SK-N-SH treated with all-trans-retinoic acid at 6 μM for 48 hours (cell line): ENCODE measurements around the gene LDLRAP1.
"Not testable (repeated sequence)": the region's sequence is repeated elsewhere in the genome, so short reads cannot be mapped to it uniquely, and the experiment has no call there.

Experiments
- ATAC-seq: fragments of 200-7000 bp; cut with Tn5 transposase; 3 replicates; pipeline ENCODE4 v1.9.1; 2020; ENCODE audit warnings: mild to moderate bottlenecking, moderate library complexity
- ARNTL ChIP-seq: fragments of 450-650 bp; formaldehyde crosslinking; IDR thresholded peaks from 2 replicates; pipeline ENCODE4 v1.5.0; 2020; ENCODE audit warnings: low read depth, mild to moderate bottlenecking, moderate library complexity, borderline replicate concordance
- BACH2 ChIP-seq: fragments of 250-450 bp; sonication (Bioruptor Pico); IDR thresholded peaks from 2 replicates; pipeline ENCODE4 v1.9.0; 2021; ENCODE audit warnings: mild to moderate bottlenecking, borderline replicate concordance
- ESRRG ChIP-seq: fragments of 250-450 bp; sonication (Bioruptor Pico); IDR thresholded peaks from 2 replicates; pipeline ENCODE4 v1.6.1; 2021; ENCODE audit warnings: mild to moderate bottlenecking
- GLIS3 ChIP-seq: fragments of 250-450 bp; sonication (Bioruptor Pico); IDR thresholded peaks from 2 replicates; pipeline ENCODE4 v1.5.0; 2020; ENCODE audit warnings: mild to moderate bottlenecking, moderate library complexity
- ISL1 ChIP-seq: fragments of 250-450 bp; sonication (Bioruptor Pico); IDR thresholded peaks from 2 replicates; pipeline ENCODE4 v2.1.2; 2022; ENCODE audit warnings: mild to moderate bottlenecking, moderate library complexity
- OSR1 ChIP-seq: fragments of 250-450 bp; sonication (Bioruptor Pico); IDR thresholded peaks from 2 replicates; pipeline ENCODE4 v1.8.0; 2022; ENCODE audit warnings: moderate library complexity, mild to moderate bottlenecking, inconsistent platforms
- PPARA ChIP-seq: fragments of 250-450 bp; sonication (Bioruptor Pico); IDR thresholded peaks from 2 replicates; pipeline ENCODE4 v1.5.0; 2020; ENCODE audit warnings: mild to moderate bottlenecking, borderline replicate concordance
- RARB ChIP-seq: fragments of 250-450 bp; sonication (Bioruptor Pico); IDR thresholded peaks from 2 replicates; pipeline ENCODE4 v1.8.0; 2021; ENCODE audit warnings: mild to moderate bottlenecking, moderate library complexity
- SNAI2 ChIP-seq: fragments of 250-450 bp; sonication (Bioruptor Pico); IDR thresholded peaks from 2 replicates; pipeline ENCODE4 v1.5.0; 2020; ENCODE audit warnings: mild to moderate bottlenecking, moderate library complexity
- TOX ChIP-seq: fragments of 250-450 bp; sonication (Bioruptor Pico); IDR thresholded peaks from 2 replicates; pipeline ENCODE4 v1.8.0; 2021; ENCODE audit warnings: mild to moderate bottlenecking, moderate library complexity, borderline replicate concordance
- ZFP30 ChIP-seq: fragments of 450-650 bp; formaldehyde crosslinking; IDR thresholded peaks from 2 replicates; pipeline ENCODE4 v1.5.0; 2022; ENCODE audit warnings: mild to moderate bottlenecking, moderate library complexity
- ZNF565 ChIP-seq: fragments of 450-650 bp; formaldehyde crosslinking; conservative IDR thresholded peaks from 2 replicates; pipeline ENCODE4 v1.5.0; 2020; ENCODE audit warnings: low read depth, mild to moderate bottlenecking, moderate library complexity
- ZNF70 ChIP-seq: fragments of 450-650 bp; formaldehyde crosslinking; IDR thresholded peaks from 2 replicates; pipeline ENCODE4 v1.5.0; 2020; ENCODE audit warnings: mild to moderate bottlenecking, moderate library complexity
- ZNF8 ChIP-seq: fragments of 450-650 bp; formaldehyde crosslinking; IDR thresholded peaks from 2 replicates; pipeline ENCODE4 v1.5.0; 2020; ENCODE audit warnings: mild to moderate bottlenecking, moderate library complexity
- TF ChIP-seq, protein P1 (sequence below): fragments of 250-450 bp; sonication (Bioruptor Pico); IDR thresholded peaks from 2 replicates; pipeline ENCODE4 v1.5.1; 2020; ENCODE audit warnings: low read depth, mild to moderate bottlenecking, moderate library complexity
- TF ChIP-seq, protein P2 (sequence below): fragments of 250-450 bp; sonication (Bioruptor Pico); IDR thresholded peaks from 2 replicates; pipeline ENCODE4 v1.8.0; 2020; ENCODE audit warnings: mild to moderate bottlenecking, moderate library complexity, borderline replicate concordance
- TF ChIP-seq, protein P3 (sequence below): fragments of 250-450 bp; sonication (Bioruptor Pico); IDR thresholded peaks from 2 replicates; pipeline ENCODE4 v1.5.0; 2020; ENCODE audit warnings: mild to moderate bottlenecking, moderate library complexity
- TF ChIP-seq, protein P4 (sequence below): fragments of 250-450 bp; sonication (Bioruptor Pico); IDR thresholded peaks from 2 replicates; pipeline ENCODE4 v1.5.1; 2021; ENCODE audit warnings: mild to moderate bottlenecking, moderate library complexity

Gene LDLRAP1

DNA sequence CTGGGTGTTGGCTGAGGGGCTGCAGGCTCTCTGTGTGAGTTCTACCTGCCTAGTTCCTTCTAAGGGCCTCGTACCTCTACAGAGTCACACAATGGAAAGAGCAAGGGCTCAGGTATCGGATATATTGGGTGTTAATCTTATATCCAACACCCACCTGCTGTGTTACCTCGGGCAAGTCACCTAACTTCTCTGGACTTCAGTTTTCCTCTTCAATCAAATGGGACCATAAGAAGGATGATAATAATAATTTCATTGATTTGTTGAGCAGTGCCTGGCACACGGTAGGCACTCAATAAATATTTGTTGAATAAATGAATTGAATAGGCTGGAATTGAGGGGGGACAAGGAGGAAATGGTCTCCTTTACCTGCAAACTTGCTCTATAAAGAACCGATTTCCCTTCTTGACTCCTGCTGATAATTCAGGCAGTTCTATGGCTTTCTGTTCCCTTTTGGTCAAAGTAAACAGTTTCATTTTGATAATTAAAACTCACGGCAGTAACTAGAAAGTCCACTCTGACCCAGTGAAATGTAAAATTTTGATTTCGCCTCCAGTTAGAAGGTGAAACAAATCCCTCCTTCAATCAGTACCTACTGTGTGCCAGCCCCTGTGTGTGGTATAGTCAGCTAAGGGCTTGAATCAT, 56.7 kb downstream of the LDLRAP1 start:
- no peak for ATAC-seq
- TF ChIP-seq ARNTL (CRISPR knock-in tag) (no peak), RARB (CRISPR knock-in tag) (no peak), OSR1 (CRISPR knock-in tag) (no peak), BACH2 (CRISPR knock-in tag) (no peak), ISL1 (CRISPR knock-in tag) (no peak), ESRRG (no peak), ZNF70 (CRISPR knock-in tag) (no peak), ZNF565 (no peak), TOX (CRISPR knock-in tag) (no peak), SNAI2 (no peak), GLIS3 (CRISPR knock-in tag) (no peak), ZNF8 (no peak), PPARA (CRISPR knock-in tag) (no peak)
- TF ChIP-seq, protein P1, sequence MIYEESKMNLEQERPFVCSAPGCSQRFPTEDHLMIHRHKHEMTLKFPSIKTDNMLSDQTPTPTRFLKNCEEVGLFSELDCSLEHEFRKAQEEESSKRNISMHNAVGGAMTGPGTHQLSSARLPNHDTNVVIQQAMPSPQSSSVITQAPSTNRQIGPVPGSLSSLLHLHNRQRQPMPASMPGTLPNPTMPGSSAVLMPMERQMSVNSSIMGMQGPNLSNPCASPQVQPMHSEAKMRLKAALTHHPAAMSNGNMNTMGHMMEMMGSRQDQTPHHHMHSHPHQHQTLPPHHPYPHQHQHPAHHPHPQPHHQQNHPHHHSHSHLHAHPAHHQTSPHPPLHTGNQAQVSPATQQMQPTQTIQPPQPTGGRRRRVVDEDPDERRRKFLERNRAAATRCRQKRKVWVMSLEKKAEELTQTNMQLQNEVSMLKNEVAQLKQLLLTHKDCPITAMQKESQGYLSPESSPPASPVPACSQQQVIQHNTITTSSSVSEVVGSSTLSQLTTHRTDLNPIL = no peak
- TF ChIP-seq, protein P2, sequence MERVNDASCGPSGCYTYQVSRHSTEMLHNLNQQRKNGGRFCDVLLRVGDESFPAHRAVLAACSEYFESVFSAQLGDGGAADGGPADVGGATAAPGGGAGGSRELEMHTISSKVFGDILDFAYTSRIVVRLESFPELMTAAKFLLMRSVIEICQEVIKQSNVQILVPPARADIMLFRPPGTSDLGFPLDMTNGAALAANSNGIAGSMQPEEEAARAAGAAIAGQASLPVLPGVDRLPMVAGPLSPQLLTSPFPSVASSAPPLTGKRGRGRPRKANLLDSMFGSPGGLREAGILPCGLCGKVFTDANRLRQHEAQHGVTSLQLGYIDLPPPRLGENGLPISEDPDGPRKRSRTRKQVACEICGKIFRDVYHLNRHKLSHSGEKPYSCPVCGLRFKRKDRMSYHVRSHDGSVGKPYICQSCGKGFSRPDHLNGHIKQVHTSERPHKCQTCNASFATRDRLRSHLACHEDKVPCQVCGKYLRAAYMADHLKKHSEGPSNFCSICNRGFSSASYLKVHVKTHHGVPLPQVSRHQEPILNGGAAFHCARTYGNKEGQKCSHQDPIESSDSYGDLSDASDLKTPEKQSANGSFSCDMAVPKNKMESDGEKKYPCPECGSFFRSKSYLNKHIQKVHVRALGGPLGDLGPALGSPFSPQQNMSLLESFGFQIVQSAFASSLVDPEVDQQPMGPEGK (CRISPR knock-in tag) = no peak
- TF ChIP-seq, protein P3, sequence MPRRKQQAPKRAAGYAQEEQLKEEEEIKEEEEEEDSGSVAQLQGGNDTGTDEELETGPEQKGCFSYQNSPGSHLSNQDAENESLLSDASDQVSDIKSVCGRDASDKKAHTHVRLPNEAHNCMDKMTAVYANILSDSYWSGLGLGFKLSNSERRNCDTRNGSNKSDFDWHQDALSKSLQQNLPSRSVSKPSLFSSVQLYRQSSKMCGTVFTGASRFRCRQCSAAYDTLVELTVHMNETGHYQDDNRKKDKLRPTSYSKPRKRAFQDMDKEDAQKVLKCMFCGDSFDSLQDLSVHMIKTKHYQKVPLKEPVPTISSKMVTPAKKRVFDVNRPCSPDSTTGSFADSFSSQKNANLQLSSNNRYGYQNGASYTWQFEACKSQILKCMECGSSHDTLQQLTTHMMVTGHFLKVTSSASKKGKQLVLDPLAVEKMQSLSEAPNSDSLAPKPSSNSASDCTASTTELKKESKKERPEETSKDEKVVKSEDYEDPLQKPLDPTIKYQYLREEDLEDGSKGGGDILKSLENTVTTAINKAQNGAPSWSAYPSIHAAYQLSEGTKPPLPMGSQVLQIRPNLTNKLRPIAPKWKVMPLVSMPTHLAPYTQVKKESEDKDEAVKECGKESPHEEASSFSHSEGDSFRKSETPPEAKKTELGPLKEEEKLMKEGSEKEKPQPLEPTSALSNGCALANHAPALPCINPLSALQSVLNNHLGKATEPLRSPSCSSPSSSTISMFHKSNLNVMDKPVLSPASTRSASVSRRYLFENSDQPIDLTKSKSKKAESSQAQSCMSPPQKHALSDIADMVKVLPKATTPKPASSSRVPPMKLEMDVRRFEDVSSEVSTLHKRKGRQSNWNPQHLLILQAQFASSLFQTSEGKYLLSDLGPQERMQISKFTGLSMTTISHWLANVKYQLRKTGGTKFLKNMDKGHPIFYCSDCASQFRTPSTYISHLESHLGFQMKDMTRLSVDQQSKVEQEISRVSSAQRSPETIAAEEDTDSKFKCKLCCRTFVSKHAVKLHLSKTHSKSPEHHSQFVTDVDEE (CRISPR knock-in tag) = no peak
- TF ChIP-seq, protein P4, sequence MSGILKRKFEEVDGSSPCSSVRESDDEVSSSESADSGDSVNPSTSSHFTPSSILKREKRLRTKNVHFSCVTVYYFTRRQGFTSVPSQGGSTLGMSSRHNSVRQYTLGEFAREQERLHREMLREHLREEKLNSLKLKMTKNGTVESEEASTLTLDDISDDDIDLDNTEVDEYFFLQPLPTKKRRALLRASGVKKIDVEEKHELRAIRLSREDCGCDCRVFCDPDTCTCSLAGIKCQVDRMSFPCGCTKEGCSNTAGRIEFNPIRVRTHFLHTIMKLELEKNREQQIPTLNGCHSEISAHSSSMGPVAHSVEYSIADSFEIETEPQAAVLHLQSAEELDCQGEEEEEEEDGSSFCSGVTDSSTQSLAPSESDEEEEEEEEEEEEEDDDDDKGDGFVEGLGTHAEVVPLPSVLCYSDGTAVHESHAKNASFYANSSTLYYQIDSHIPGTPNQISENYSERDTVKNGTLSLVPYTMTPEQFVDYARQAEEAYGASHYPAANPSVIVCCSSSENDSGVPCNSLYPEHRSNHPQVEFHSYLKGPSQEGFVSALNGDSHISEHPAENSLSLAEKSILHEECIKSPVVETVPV = no peak

DNA sequence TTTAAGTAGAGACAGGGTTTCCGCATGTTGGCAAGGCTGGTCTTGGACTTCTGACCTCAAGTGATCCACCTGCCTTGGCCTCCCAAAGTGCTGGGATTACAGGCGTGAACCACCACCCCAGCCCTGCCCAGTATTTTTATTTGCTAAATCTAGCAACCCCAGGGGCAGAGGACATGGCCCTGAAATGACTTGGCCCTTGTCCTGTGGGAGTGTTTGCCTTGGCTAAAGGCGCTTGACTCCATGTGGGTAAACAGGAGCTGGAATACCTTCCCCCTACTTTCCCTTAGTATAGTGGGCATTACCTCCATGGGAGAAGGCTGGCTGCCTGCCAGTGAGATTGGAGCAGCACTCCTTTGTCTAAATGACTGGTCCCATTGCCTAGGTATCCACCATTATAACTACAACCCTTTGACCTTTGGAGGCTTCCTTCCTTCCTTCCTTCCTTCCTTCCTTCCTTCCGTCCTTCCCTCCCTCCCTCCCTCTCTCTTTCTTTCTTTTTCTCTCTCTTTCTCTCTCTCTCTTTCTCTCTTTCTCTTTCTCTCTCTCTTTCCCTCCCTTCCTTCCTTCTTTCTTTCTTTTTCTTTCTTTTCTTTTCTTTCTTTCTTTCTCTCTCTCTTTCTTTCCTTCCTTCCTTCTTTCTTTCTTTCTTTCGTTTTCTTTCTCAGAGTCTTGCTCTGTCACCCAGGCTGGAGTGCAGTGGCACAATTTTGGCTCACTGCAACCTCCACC, 57.7 kb downstream of the LDLRAP1 start:
- ATAC-seq = not testable (repeated sequence)

DNA sequence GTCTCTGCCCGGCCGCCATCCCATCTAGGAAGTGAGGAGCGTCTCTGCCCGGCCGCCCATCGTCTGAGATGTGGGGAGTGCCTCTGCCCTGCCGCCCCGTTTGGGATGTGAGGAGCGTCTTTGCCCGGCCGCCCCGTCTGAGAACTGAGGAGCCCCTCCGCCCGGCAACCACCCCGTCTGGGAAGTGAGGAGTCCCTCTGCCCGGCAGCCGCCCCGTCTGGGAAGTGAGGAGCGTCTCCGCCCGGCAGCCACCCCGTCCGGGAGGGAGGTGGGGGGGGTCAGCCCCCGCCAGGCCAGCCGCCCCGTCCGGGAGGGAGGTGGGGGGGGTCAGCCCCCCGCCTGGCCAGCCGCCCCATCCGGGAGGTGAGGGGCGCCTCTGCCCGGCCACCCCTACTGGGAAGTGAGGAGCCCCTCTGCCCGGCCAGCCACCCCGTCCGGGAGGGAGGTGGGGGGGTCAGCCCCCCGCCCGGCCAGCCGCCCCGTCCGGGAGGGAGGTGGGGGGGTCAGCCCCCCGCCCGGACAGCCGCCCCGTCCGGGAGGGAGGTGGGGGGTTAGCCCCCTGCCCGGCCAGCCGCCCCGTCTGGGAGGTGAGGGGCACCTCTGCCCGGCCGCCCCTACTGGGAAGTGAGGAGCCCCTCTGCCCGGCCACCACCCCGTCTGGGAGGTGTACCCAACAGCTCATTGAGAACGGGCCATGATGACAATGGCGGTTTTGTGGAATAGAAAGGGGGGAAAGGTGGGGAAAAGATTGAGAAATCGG, 60.6 kb downstream of the LDLRAP1 start:
- not testable (repeated sequence) for ATAC-seq

DNA sequence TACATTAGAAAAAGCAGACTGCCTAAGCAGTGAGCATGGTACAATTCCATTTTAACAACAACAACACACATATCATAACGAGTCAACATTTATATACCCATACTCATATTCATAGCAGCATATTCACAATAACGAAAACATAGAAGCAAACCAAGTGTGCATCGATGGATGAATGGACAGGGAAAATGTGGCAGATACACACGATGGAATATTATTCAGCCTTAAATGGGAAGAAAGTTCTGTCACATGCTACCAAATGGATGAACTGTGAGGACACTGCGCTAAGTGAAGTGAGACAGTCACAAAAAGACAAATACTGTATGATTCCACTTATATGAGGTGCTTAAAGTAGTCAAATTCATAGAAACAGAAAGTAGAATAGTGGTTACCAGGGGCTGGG, 63.7 kb downstream of the LDLRAP1 start:
- ATAC-seq = no peak
- TF ChIP-seq ZNF70 (CRISPR knock-in tag) = no peak

DNA sequence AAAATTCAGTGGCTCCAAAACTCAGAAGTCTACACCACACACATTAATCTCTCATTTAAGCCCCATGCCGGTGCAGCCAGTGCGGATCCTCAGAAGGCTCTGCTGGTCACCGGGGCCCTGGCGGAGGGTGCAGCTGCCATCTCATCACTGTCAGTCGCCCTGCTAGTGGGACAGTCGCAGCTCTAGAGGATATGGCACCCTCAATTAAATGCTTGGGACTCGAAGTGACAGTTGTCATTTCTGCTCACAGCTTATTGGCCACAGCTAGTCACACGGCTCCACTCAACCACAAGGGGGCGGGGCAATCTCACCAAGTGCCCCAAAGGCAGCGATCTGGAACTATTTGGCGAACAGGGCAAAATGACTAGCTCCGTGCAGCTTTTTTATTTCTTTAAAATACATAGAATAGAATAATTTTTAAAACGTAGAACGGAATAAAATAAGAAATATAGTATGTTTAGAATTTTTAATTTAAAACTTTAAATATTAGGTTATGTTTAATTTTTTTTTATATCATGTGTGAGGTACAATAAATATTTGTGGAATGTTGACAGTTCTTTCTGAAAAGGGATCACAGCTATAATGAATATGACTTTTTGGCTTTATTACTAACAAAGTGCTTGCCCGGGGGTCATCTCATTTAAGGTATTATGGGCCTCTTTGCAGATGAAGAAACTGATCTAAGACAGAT, 65.2 kb downstream of the LDLRAP1 start:
- peak; percentile 95 for ATAC-seq
- TF ChIP-seq, protein P4 = no peak
- TF ChIP-seq BACH2 (CRISPR knock-in tag) (no peak), ZNF70 (CRISPR knock-in tag) (no peak), ZFP30 (CRISPR knock-in tag) (no peak), SNAI2 (no peak)
